ENCODE measurements around the gene PEX6.
A peak's percentile ranks its signal among the peaks of the same experiment; 100 is the strongest.
"Not testable (repeated sequence)": the region's sequence is repeated elsewhere in the genome, so short reads cannot be mapped to it uniquely, and the experiment has no call there.

PEX6 gene

GRCh38 chr6:42962096-42962495 lies 16.9 kb downstream of the PEX6 start:
- Histone ChIP-seq H3K27me3 (ENCODE audit: control insufficient read depth, insufficient read depth, low read length) (peaks cover 28% of the 10 kb centered on the region), H3K27ac (ENCODE audit: low read length) (no peak overlapping the region)

DNA sequence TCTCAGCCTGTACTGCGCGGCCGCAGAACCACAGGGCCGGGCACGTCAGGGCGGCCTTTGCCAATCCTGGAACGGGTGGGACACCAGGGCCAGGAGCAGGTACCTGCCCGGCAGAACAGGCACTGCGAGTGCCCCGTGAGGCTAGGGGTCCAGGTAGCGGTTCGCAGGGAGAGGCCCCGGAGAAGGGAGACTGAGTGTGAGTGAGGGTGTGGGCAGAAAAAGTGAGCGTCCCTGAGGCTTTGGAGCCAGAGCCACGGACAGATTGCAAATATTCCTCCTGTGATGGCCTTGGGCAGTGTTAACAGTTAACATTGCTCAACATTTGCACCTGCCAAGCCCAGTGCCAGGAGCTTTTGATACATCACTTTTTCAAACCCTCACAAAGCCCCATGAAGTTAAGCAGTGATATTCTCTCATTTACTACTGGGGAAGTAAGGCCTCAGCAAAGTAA lies 17.9 kb downstream of the PEX6 start:
- H3K4me1 ChIP-seq (ENCODE audit: control insufficient read depth, low read depth, low read length): no peaks in the 10 kb centered on the region
- H3K9me3 ChIP-seq (ENCODE audit: control insufficient read depth, low read depth, low read length): no peaks in the 10 kb centered on the region
- H3K27ac ChIP-seq (ENCODE audit: low read length): no peak overlapping the region
- no peak overlapping the region for H3K9ac ChIP-seq (ENCODE audit: low read length)
- H3K36me3 ChIP-seq (ENCODE audit: control insufficient read depth, low read depth, low read length): peaks cover 3% of the 10 kb centered on the region
- H3K27me3 ChIP-seq (ENCODE audit: control insufficient read depth, insufficient read depth, low read length): peaks cover 28% of the 10 kb centered on the region
- H3K4me3 ChIP-seq (ENCODE audit: low read length): peak overlapping the region; percentile 71

More at GRCh38 chr6:42962096-42962495, 16.9 kb downstream of the PEX6 start:
- Histone ChIP-seq H3K9ac (ENCODE audit: low read length) (no peak overlapping the region), H3K9me3 (ENCODE audit: control insufficient read depth, low read depth, low read length) (no peaks in the 10 kb centered on the region), H3K4me1 (ENCODE audit: control insufficient read depth, low read depth, low read length) (no peaks in the 10 kb centered on the region), H3K4me3 (ENCODE audit: low read length) (no peak overlapping the region), H3K36me3 (ENCODE audit: control insufficient read depth, low read depth, low read length) (peaks cover 3% of the 10 kb centered on the region)

DNA sequence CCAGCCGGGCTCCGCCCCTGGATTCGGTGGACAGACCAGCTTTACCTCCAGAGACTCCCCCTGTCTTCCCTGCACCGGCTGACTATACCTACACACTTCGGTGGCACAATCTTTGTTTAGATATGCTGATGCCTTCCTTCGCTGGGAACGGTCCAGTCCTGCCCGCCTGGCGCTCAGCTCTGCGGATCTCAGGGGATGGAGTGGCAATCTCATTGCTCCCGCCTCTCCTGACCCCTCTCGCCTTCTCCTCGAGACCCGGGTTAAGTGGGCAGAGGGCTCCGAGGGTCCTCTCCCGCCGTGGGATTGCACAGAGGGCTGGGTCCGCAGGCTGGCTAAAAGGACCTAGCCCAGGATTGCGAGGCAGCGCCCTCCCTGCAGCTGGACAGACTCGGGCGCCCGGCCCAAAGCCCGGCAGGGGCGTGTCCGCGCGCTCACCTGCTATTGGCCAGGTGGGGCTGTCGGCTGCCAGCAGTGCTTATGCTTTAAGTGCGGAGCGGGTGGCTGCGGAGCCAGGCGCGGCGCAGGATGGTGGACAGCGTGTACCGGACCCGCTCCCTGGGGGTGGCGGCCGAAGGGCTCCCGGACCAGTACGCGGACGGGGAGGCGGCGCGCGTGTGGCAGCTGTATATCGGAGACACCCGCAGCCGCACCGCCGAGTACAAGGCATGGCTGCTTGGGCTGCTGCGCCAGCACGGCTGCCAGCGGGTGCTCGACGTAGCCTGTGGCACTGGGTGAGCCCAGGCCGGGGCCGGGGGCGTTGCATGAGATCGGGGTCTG lies 18.6 kb downstream of the PEX6 start, which contains the start of gene GNMT:
Gene GNMT, plus strand, starts transcription at position 512 of the 777 bp plus-strand sequence. Its CDS starts 14 bp downstream, at position 526.
- no peak within 1 kb of the TSS for H3K27ac ChIP-seq (ENCODE audit: low read length)
- H3K36me3 ChIP-seq (ENCODE audit: control insufficient read depth, low read depth, low read length): peaks cover 3% of the 10 kb centered on the region
- H3K4me3 ChIP-seq (ENCODE audit: low read length): peak within 1 kb of the TSS; percentile 71
- H3K4me1 ChIP-seq (ENCODE audit: control insufficient read depth, low read depth, low read length): no peaks in the 10 kb centered on the region
- no peak within 1 kb of the TSS for H3K9ac ChIP-seq (ENCODE audit: low read length)
- no peaks in the 10 kb centered on the region for H3K9me3 ChIP-seq (ENCODE audit: control insufficient read depth, low read depth, low read length)
- H3K27me3 ChIP-seq (ENCODE audit: control insufficient read depth, insufficient read depth, low read length): peaks cover 28% of the 10 kb centered on the region

DNA sequence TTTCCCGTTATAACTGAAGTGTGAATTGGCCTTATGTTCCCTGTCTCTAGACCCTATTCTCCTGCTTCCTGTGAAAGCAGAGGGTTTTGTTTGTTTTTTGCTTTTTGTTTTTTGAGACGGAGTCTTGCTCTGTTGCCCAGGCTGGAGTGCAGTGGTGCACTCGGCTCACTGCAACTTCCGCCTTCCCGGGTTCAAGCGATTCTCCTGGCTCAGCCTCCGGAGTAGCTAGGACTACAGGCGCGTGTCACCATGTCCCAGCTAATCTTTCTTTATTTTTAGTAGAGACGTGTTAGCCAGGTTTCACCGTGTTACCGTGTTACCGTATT lies 19.1 kb downstream of the PEX6 start:
- no peaks in the 10 kb centered on the region for H3K9me3 ChIP-seq (ENCODE audit: control insufficient read depth, low read depth, low read length)
- H3K4me1 ChIP-seq (ENCODE audit: control insufficient read depth, low read depth, low read length): no peaks in the 10 kb centered on the region
- peak overlapping the region; percentile 71 for H3K4me3 ChIP-seq (ENCODE audit: low read length)
- H3K9ac ChIP-seq (ENCODE audit: low read length): no peak overlapping the region
- peaks cover 28% of the 10 kb centered on the region for H3K27me3 ChIP-seq (ENCODE audit: control insufficient read depth, insufficient read depth, low read length)
- H3K27ac ChIP-seq (ENCODE audit: low read length): no peak overlapping the region
- H3K36me3 ChIP-seq (ENCODE audit: control insufficient read depth, low read depth, low read length): peaks cover under 1% of the 10 kb centered on the region

- no peaks in the 10 kb centered on the region for H3K9me3 ChIP-seq (ENCODE audit: control insufficient read depth, low read depth, low read length)
- no peak overlapping the region for H3K27ac ChIP-seq (ENCODE audit: low read length)
- H3K9ac ChIP-seq (ENCODE audit: low read length): no peak overlapping the region
- H3K27me3 ChIP-seq (ENCODE audit: control insufficient read depth, insufficient read depth, low read length): peaks cover 28% of the 10 kb centered on the region
- no peaks in the 10 kb centered on the region for H3K36me3 ChIP-seq (ENCODE audit: control insufficient read depth, low read depth, low read length)
- no peaks in the 10 kb centered on the region for H3K4me1 ChIP-seq (ENCODE audit: control insufficient read depth, low read depth, low read length)
- no peak overlapping the region for H3K4me3 ChIP-seq (ENCODE audit: low read length)
Measured at GRCh38 chr6:42958125-42958524, 20.9 kb downstream of the PEX6 start.

- H3K27ac ChIP-seq (ENCODE audit: low read length); H3K9me3 ChIP-seq (ENCODE audit: control insufficient read depth, low read depth, low read length); H3K9ac ChIP-seq (ENCODE audit: low read length); H3K27me3 ChIP-seq (ENCODE audit: control insufficient read depth, insufficient read depth, low read length); H3K4me1 ChIP-seq (ENCODE audit: control insufficient read depth, low read depth, low read length); H3K36me3 ChIP-seq (ENCODE audit: control insufficient read depth, low read depth, low read length); H3K4me3 ChIP-seq (ENCODE audit: low read length): not testable (repeated sequence)
Measured at GRCh38 chr6:42954405-42954804, 24.6 kb downstream of the PEX6 start.

- Histone ChIP-seq H3K9ac (ENCODE audit: low read length) (no peak overlapping the region), H3K4me3 (ENCODE audit: low read length) (no peak overlapping the region), H3K4me1 (ENCODE audit: control insufficient read depth, low read depth, low read length) (no peaks in the 10 kb centered on the region), H3K9me3 (ENCODE audit: control insufficient read depth, low read depth, low read length) (no peaks in the 10 kb centered on the region), H3K27me3 (ENCODE audit: control insufficient read depth, insufficient read depth, low read length) (no peaks in the 10 kb centered on the region), H3K27ac (ENCODE audit: low read length) (no peak overlapping the region), H3K36me3 (ENCODE audit: control insufficient read depth, low read depth, low read length) (no peaks in the 10 kb centered on the region)
Measured at GRCh38 chr6:42952389-42952788, 26.6 kb downstream of the PEX6 start.

DNA sequence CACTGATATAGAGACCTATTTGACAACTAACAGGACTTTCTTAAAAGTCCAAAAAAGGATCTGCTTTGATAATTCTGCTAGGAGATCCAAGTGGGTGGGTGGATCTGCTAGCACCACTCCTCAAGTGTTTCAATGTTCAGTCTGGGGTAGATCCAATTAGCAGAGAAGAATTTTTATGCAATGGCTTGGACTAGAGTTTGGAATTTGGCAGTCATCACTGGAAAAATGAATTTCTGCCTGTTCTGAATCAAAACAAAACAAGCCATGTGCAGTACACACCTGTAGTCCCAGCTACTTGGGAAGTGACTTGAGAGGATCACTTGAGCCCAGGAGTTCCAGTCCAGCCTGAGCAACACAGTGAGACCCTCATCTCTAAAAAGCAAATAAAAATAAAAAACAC lies 31.0 kb downstream of the PEX6 start:
- Histone ChIP-seq H3K9ac (ENCODE audit: low read length) (no peak overlapping the region), H3K4me3 (ENCODE audit: low read length) (no peak overlapping the region), H3K27me3 (ENCODE audit: control insufficient read depth, insufficient read depth, low read length) (no peaks in the 10 kb centered on the region), H3K27ac (ENCODE audit: low read length) (no peak overlapping the region), H3K4me1 (ENCODE audit: control insufficient read depth, low read depth, low read length) (no peaks in the 10 kb centered on the region), H3K9me3 (ENCODE audit: control insufficient read depth, low read depth, low read length) (no peaks in the 10 kb centered on the region), H3K36me3 (ENCODE audit: control insufficient read depth, low read depth, low read length) (no peaks in the 10 kb centered on the region)

DNA sequence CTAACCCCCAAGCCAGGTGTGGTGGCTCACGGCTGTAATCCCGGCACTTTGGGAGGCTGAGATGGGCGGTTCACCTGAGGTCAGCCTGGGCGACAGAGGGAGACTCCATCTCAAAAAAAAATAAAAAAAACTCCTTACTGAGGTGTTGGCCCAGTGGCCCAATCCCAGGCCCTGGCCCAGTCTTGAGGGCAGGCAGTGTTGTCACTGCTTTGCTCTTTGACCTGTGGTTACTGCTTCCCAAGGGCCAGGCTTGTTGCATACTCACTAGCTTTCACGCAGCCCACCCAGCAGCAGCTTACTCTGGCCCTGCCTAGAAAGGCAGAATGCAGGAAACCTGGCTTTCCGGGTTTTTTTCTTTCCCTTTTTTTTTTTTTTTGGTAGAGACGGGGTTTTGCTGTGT lies 36.5 kb downstream of the PEX6 start:
- Histone ChIP-seq H3K4me1 (ENCODE audit: control insufficient read depth, low read depth, low read length) (no peaks in the 10 kb centered on the region), H3K27ac (ENCODE audit: low read length) (no peak overlapping the region), H3K9ac (ENCODE audit: low read length) (no peak overlapping the region), H3K27me3 (ENCODE audit: control insufficient read depth, insufficient read depth, low read length) (no peaks in the 10 kb centered on the region), H3K4me3 (ENCODE audit: low read length) (no peak overlapping the region), H3K36me3 (ENCODE audit: control insufficient read depth, low read depth, low read length) (peaks cover 18% of the 10 kb centered on the region), H3K9me3 (ENCODE audit: control insufficient read depth, low read depth, low read length) (no peaks in the 10 kb centered on the region)

DNA sequence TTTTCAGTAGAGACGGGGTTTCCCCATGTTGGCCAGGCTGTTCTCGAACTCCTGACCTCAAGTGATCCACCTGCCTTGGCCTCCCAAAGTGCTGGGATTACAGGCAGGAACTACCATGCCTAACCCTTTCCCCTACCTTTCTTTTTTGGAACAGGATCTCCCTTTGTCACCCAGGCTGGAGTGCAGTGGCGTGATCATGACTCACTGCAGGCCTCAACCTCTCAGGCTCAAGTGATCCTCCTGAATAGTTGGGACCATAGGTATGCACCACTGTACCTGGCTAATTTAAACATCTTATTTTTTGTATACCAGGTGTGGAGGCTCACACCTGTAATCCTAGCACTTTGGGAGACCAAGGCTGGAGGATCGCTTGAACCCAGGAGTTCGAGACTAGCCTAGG lies 37.6 kb downstream of the PEX6 start:
- H3K36me3 ChIP-seq (ENCODE audit: control insufficient read depth, low read depth, low read length): peaks cover 29% of the 10 kb centered on the region
- H3K4me1 ChIP-seq (ENCODE audit: control insufficient read depth, low read depth, low read length); H3K27ac ChIP-seq (ENCODE audit: low read length); H3K27me3 ChIP-seq (ENCODE audit: control insufficient read depth, insufficient read depth, low read length); H3K9me3 ChIP-seq (ENCODE audit: control insufficient read depth, low read depth, low read length); H3K4me3 ChIP-seq (ENCODE audit: low read length); H3K9ac ChIP-seq (ENCODE audit: low read length): not testable (repeated sequence)

DNA sequence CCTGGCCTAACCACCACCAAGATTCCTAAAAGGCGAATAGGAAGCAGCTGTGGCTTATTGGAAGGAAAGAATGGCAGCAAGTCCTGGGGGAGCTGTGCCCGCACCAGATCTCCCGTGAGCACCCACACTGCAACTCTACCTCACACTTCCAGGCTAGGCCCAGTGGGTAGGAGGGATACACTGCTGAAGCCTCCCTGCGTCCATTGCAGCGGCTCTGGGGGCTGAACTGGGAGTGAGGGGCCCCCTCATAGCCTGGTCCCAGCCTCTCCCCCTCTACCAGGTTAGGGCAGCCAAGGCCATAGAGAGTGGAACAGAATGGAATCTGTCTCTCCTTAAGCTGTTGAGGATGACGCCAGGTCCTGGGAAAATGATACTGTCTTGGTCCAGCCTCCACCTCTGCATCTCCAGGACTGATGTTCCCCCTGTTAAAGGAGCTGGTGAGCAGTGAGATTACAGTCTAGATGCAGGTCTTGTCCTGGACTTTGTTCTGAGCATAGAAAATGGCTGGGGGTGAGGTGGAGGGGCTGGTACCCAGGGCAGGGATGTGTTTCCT lies 38.4 kb downstream of the PEX6 start:
- H3K4me1 ChIP-seq (ENCODE audit: control insufficient read depth, low read depth, low read length): no peaks in the 10 kb centered on the region
- no peak overlapping the region for H3K27ac ChIP-seq (ENCODE audit: low read length)
- H3K9ac ChIP-seq (ENCODE audit: low read length): no peak overlapping the region
- no peaks in the 10 kb centered on the region for H3K9me3 ChIP-seq (ENCODE audit: control insufficient read depth, low read depth, low read length)
- H3K36me3 ChIP-seq (ENCODE audit: control insufficient read depth, low read depth, low read length): peaks cover 37% of the 10 kb centered on the region
- H3K27me3 ChIP-seq (ENCODE audit: control insufficient read depth, insufficient read depth, low read length): no peaks in the 10 kb centered on the region
- no peak overlapping the region for H3K4me3 ChIP-seq (ENCODE audit: low read length)

DNA sequence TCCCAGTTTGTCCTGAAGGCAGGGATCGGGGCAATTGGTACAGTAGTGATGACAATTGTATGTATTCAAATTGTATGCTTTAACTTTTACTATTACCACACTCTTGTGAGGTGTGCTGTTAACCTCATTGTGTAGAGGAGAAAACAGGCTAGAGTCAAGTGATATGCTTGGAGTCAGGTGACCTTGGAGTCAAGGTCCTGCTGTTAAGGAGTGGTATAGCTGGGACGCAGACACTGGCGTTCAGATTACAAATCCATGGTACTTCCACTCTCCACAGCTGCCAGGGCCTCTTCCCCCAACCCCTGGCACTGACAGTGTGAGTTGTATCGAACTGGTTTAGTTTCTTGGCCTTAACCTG lies 39.2 kb downstream of the PEX6 start:
- Histone ChIP-seq H3K9ac (ENCODE audit: low read length) (no peak overlapping the region), H3K4me3 (ENCODE audit: low read length) (no peak overlapping the region), H3K27me3 (ENCODE audit: control insufficient read depth, insufficient read depth, low read length) (no peaks in the 10 kb centered on the region), H3K4me1 (ENCODE audit: control insufficient read depth, low read depth, low read length) (no peaks in the 10 kb centered on the region), H3K36me3 (ENCODE audit: control insufficient read depth, low read depth, low read length) (peaks cover 43% of the 10 kb centered on the region), H3K27ac (ENCODE audit: low read length) (no peak overlapping the region), H3K9me3 (ENCODE audit: control insufficient read depth, low read depth, low read length) (no peaks in the 10 kb centered on the region)

Measured in iPS-18a (cell line).